RWPE2 (cell line): Measurements from ENCODE around the gene CACNB1.

Source experiments
- ATAC-seq: fragments of 200-7000 bp; cut with Tn5 transposase; 3 replicates; pipeline ENCODE4 v1.9.1; 2021; ENCODE audit warnings: low read depth
- DNase-seq: peaks from one replicate; pipeline ENCODE4 v3.0.0-alpha.2; 2020; ENCODE audit warnings: low spot score
- H3K27ac ChIP-seq: fragments of 450-650 bp; 2 replicates; pipeline ENCODE4 v1.5.1; 2017; ENCODE audit warnings: mild to moderate bottlenecking; ENCODE audit not compliant: poor library complexity, severe bottlenecking
- H3K27me3 ChIP-seq: fragments of 250-450 bp; sonication (Bioruptor Pico); 2 replicates; pipeline ENCODE4 v1.5.1; 2021; ENCODE audit warnings: mild to moderate bottlenecking, moderate library complexity; ENCODE audit not compliant: insufficient read depth, poor library complexity, severe bottlenecking
- H3K36me3 ChIP-seq: fragments of 250-450 bp; sonication (Bioruptor Pico); 2 replicates; pipeline ENCODE4 v1.5.1; 2020; ENCODE audit warnings: low read depth, mild to moderate bottlenecking, moderate library complexity
- H3K4me1 ChIP-seq: fragments of 250-450 bp; sonication (Bioruptor Pico); 2 replicates; pipeline ENCODE4 v1.5.1; 2021; ENCODE audit warnings: mild to moderate bottlenecking, moderate library complexity; ENCODE audit not compliant: insufficient read depth, poor library complexity, severe bottlenecking
- H3K4me3 ChIP-seq: fragments of 250-450 bp; sonication (Bioruptor Pico); 2 replicates; pipeline ENCODE4 v1.5.1; 2021; ENCODE audit warnings: mild to moderate bottlenecking, moderate library complexity; ENCODE audit not compliant: severe bottlenecking
- H3K9me3 ChIP-seq: fragments of 250-450 bp; sonication (Bioruptor Pico); 2 replicates; pipeline ENCODE4 v1.5.1; 2021; ENCODE audit warnings: mild to moderate bottlenecking, moderate library complexity; ENCODE audit not compliant: severe bottlenecking
- TF ChIP-seq, protein P1 (sequence below): fragments of 450-650 bp; IDR thresholded peaks from one replicate; pipeline ENCODE4 v1.5.1; 2017; ENCODE audit warnings: mild to moderate bottlenecking, moderate library complexity; ENCODE audit not compliant: poor library complexity, severe bottlenecking

CACNB1 gene

GRCh38 chr17:39144416-39144840 lies 53.0 kb downstream of the CACNB1 start:
- no peak overlapping the region for H3K4me3 ChIP-seq
- H3K9me3 ChIP-seq, result no peaks in the 10 kb centered on the region
- TF ChIP-seq, protein P1, sequence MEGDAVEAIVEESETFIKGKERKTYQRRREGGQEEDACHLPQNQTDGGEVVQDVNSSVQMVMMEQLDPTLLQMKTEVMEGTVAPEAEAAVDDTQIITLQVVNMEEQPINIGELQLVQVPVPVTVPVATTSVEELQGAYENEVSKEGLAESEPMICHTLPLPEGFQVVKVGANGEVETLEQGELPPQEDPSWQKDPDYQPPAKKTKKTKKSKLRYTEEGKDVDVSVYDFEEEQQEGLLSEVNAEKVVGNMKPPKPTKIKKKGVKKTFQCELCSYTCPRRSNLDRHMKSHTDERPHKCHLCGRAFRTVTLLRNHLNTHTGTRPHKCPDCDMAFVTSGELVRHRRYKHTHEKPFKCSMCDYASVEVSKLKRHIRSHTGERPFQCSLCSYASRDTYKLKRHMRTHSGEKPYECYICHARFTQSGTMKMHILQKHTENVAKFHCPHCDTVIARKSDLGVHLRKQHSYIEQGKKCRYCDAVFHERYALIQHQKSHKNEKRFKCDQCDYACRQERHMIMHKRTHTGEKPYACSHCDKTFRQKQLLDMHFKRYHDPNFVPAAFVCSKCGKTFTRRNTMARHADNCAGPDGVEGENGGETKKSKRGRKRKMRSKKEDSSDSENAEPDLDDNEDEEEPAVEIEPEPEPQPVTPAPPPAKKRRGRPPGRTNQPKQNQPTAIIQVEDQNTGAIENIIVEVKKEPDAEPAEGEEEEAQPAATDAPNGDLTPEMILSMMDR, result no peak
- no peaks in the 10 kb centered on the region for H3K27me3 ChIP-seq
- no peaks in the 10 kb centered on the region for H3K36me3 ChIP-seq
- no peak overlapping the region for H3K27ac ChIP-seq
- H3K4me1 ChIP-seq, result peaks cover 8% of the 10 kb centered on the region
- ATAC-seq (peak; percentile 50), DNase-seq (no peak)

- ATAC-seq, result no peak
- Histone ChIP-seq H3K27ac (no peak overlapping the region), H3K4me3 (no peak overlapping the region), H3K27me3 (no peaks in the 10 kb centered on the region), H3K9me3 (no peaks in the 10 kb centered on the region), H3K4me1 (peaks cover 15% of the 10 kb centered on the region), H3K36me3 (no peaks in the 10 kb centered on the region)
- TF ChIP-seq, protein P1, result no peak
- DNase-seq, result no peak
Observed at GRCh38 chr17:39143552-39144093, 53.8 kb downstream of the CACNB1 start.

DNA sequence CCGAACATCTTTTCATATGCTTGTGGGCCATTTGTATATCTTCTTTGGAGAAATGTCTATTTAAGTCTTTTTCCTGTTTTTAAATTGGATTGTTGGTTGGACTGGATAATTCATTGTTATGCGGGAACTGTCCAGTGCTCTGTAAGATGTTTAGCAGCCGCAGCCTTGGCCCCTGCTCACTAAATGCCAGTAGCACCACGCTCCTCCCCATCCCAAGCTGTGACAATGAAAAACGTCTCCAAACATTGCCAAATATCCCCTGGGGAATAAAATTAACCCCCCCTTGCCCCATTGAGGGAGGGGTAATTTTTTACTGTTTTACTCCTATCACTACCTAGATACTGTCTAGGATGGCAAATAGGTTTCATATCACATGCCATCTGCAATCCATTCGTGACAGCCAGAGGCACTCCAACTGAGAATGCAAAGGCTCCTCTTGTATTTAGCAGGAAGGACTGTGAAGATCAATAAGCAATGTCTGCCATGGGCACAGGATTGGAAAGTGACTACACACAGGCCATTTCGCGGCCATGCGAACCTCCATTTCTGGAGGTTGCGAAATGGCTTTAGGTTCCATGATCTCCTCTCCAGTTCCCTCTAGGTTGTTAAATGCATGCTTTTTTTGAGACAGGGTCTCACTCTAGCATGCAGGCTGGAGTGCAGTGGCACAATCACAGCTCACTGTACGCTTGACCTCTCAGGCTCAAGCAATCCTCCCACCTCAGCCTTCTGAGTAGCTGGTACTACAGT lies 55.4 kb downstream of the CACNB1 start:
- Histone ChIP-seq H3K9me3 (no peaks in the 10 kb centered on the region), H3K27me3 (no peaks in the 10 kb centered on the region), H3K27ac (no peak overlapping the region), H3K4me1 (peaks cover 15% of the 10 kb centered on the region), H3K4me3 (no peak overlapping the region), H3K36me3 (no peaks in the 10 kb centered on the region)
- DNase-seq (no peak), ATAC-seq (no peak)
- TF ChIP-seq, protein P1, result no peak

DNA sequence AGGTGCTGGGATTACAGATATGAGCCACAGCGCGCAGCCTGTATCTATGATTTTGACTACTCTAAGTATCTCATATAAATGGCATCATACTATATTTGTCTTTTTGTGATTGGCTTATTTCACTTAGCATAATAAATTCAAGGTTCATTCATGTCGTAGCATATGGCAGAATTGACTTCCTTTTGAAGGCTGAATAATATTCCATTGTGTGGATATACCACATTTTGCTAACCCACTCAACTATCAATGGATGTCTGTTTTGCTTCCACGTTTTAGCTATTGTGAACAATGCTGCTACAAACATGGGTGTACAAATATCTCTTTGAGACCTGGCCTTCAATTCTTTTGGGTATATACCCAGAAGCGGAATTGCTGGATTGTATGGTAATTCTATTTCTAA lies 56.2 kb downstream of the CACNB1 start:
- H3K4me1 ChIP-seq, result peaks cover 15% of the 10 kb centered on the region
- no peaks in the 10 kb centered on the region for H3K27me3 ChIP-seq
- ATAC-seq, result no peak
- TF ChIP-seq, protein P1, result no peak
- DNase-seq, result no peak
- H3K36me3 ChIP-seq, result no peaks in the 10 kb centered on the region
- no peak overlapping the region for H3K4me3 ChIP-seq
- H3K9me3 ChIP-seq, result no peaks in the 10 kb centered on the region
- no peak overlapping the region for H3K27ac ChIP-seq

- TF ChIP-seq, protein P1, result no peak
- H3K27ac ChIP-seq, result peak overlapping the region; percentile 19
- no peaks in the 10 kb centered on the region for H3K27me3 ChIP-seq
- H3K4me1 ChIP-seq, result peaks cover 12% of the 10 kb centered on the region
- H3K36me3 ChIP-seq, result no peaks in the 10 kb centered on the region
- H3K9me3 ChIP-seq, result no peaks in the 10 kb centered on the region
- DNase-seq (no peak), ATAC-seq (no peak)
- no peak overlapping the region for H3K4me3 ChIP-seq
Observed at GRCh38 chr17:39139561-39139960, 57.9 kb downstream of the CACNB1 start.
